Measurements from ENCODE around the gene ALDH3B1.

Gene ALDH3B1

GRCh38 chr11:68076371-68077042 lies 66.4 kb downstream of the ALDH3B1 start:
- Histone ChIP-seq H2AFZ (ENCODE audit: low read depth, low read length, severe bottlenecking) (no peak overlapping the region), H3K9ac (ENCODE audit: low read length) (no peak overlapping the region), H3K79me2 (ENCODE audit: insufficient read depth, low read length) (no peaks in the 10 kb centered on the region), H3F3A (ENCODE audit: insufficient read depth) (no peaks in the 10 kb centered on the region), H3K27me3 (ENCODE audit: low read length) (no peaks in the 10 kb centered on the region), H3K9me3 (ENCODE audit: insufficient read depth, low read length) (no peaks in the 10 kb centered on the region), H3K36me3 (ENCODE audit: low read length) (no peaks in the 10 kb centered on the region), H3K27ac (ENCODE audit: low read depth, low read length) (no peak overlapping the region), H3K9me2 (replicated peaks; ENCODE audit: insufficient read depth, low read length) (no peaks in the 10 kb centered on the region), H3K4me2 (ENCODE audit: low read depth, low read length, poor library complexity, severe bottlenecking) (no peak overlapping the region), H3K4me3 (ENCODE audit: insufficient read depth, low read length, poor library complexity, severe bottlenecking) (no peak overlapping the region), H4K20me1 (ENCODE audit: low read depth, low read length) (no peaks in the 10 kb centered on the region)
- TF ChIP-seq CTCF (IDR thresholded peaks at IDR 0.05; ENCODE audit: insufficient read depth, low read length, poor library complexity, severe bottlenecking), result peak; percentile 17
- TF ChIP-seq EZH2phosphoT487 (conservative IDR thresholded peaks at IDR 0.05; ENCODE audit: low read length), result no peak

- Histone ChIP-seq H3K9me3 (ENCODE audit: insufficient read depth, low read length) (no peaks in the 10 kb centered on the region), H3K4me2 (ENCODE audit: low read depth, low read length, poor library complexity, severe bottlenecking) (no peak overlapping the region), H3F3A (ENCODE audit: insufficient read depth) (no peaks in the 10 kb centered on the region), H3K27me3 (ENCODE audit: low read length) (no peaks in the 10 kb centered on the region), H3K27ac (ENCODE audit: low read depth, low read length) (no peak overlapping the region), H4K20me1 (ENCODE audit: low read depth, low read length) (no peaks in the 10 kb centered on the region), H2AFZ (ENCODE audit: low read depth, low read length, severe bottlenecking) (no peak overlapping the region), H3K36me3 (ENCODE audit: low read length) (no peaks in the 10 kb centered on the region), H3K9me2 (replicated peaks; ENCODE audit: insufficient read depth, low read length) (no peaks in the 10 kb centered on the region), H3K9ac (ENCODE audit: low read length) (no peak overlapping the region), H3K79me2 (ENCODE audit: insufficient read depth, low read length) (no peaks in the 10 kb centered on the region), H3K4me3 (ENCODE audit: insufficient read depth, low read length, poor library complexity, severe bottlenecking) (no peak overlapping the region)
- TF ChIP-seq CTCF (IDR thresholded peaks at IDR 0.05; ENCODE audit: insufficient read depth, low read length, poor library complexity, severe bottlenecking) (no peak), EZH2phosphoT487 (conservative IDR thresholded peaks at IDR 0.05; ENCODE audit: low read length) (no peak)
Observed at GRCh38 chr11:68077617-68078582, 67.8 kb downstream of the ALDH3B1 start.

Data from SU-DHL-6 (cell line).